Frontal cortex (tissue), 4 donors: ENCODE measurements around the gene TOPAZ1. TPM values are rescaled to one million over a fixed set of nuclear protein-coding genes. Genes with fewer than 3 reads are reported as not detected.
"Not testable (repeated sequence)": the region's sequence is repeated elsewhere in the genome, so short reads cannot be mapped to it uniquely, and the experiment has no call there.

Source experiments
- DNase-seq, 2 donors: peaks; one replicate each; pipeline ENCODE4 v3.0.0; 2012; ENCODE audit warnings: low spot score in 2 of 2
- FAIRE-seq: peaks from 2 replicates; lab custom pipeline; 2012; peaks lifted over from hg19 to GRCh38; lab: Jason Lieb, UNC
- total RNA-seq: library from RNA; depleted of rRNA; stranded (reverse); fragments of >200 nt; gene quantifications from one replicate; pipeline ENCODE4 v1.2.3, GENCODE V29; 2014
- donor health status: control.
- donor health status: control.
- donor health status: control.

TOPAZ1 gene
- total RNA-seq, 1 donor from 2014 or later: under 0.01 TPM

DNA sequence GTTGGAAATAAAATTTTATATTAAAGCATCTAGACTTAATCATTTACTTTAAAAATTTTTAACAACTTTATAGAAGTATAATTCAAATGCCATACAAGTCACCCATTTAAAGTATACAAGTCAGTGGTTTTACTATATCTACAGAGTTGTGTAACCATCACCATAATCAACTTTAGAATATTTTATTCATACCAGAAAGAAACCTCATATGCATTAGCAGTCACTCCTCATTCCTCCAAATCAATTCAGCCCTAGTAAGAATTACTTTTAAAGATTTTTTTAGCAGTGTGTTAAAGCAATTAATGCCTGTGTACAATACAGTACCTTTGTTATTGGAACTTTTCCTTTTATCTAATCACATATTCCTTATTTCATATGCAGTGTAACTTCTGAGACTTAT is 82.9 kb downstream of the TOPAZ1 start:
- FAIRE-seq: no peak
- DNase-seq: no peak

DNA sequence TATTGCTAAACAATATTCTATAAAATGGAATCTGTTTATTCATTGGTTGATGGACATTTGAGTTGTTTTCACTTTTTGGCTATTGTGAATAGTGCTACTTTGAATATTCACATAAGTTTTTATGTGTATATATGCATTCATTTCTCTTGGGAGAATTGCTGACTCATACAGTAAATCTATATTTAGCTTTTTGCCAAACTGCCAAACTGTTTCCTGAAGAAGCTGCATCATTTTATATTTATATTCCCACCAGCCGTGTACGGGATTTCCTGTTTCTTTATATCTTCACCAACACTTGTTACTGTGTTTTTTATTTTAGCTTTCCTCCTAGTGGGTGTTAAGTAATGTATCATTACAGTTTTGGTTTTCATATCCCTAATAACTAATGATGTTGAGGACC is 84.3 kb downstream of the TOPAZ1 start:
- no peak for FAIRE-seq
- no peak for DNase-seq

DNA sequence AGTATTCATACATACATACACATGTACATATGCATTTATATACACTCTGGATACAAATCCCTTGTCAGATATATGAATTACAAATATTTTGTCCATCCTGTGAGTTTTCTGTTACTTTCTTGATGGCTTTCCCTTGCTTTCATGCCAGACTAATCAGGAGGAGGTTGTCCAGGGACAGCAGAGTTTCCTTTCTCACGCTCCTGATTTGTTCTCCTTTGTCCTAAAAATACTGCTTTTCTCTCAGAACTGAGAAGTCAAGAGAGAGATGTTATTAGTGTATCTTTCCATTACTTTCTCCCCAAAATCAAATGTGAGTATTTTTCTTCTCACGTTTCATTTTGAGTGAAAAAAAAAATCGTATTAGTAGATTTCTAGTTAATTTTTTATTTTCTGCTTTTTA is 84.8 kb downstream of the TOPAZ1 start:
- DNase-seq (no peak), FAIRE-seq (no peak)

DNA sequence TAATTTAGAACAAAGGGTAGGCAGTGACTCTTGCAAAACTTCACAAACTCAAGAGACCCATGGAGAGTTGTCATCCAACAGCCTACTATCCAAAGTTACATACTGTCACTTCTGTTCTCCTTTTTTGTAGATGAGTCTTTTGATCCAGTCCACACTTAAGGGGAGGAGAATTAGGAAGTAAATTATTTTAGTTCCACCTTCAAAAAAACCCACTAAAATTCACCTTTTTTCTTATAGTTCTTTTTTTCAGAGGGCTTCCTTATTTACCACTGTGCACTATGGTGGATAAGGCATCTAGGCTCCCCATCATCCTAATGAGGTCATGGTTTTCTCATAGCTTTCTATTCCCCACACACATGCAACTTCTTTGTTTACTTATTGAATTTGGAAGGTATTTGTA is 88.3 kb downstream of the TOPAZ1 start:
- FAIRE-seq: no peak

GRCh38 chr3:44330444-44330843 is 88.8 kb downstream of the TOPAZ1 start:
- DNase-seq: no peak
- FAIRE-seq: no peak

More for the DNA sequence above, 88.3 kb downstream of the TOPAZ1 start:
- no peak for DNase-seq

GRCh38 chr3:44334326-44334725 is 92.6 kb downstream of the TOPAZ1 start:
- FAIRE-seq (no peak), DNase-seq (no peak)

DNA sequence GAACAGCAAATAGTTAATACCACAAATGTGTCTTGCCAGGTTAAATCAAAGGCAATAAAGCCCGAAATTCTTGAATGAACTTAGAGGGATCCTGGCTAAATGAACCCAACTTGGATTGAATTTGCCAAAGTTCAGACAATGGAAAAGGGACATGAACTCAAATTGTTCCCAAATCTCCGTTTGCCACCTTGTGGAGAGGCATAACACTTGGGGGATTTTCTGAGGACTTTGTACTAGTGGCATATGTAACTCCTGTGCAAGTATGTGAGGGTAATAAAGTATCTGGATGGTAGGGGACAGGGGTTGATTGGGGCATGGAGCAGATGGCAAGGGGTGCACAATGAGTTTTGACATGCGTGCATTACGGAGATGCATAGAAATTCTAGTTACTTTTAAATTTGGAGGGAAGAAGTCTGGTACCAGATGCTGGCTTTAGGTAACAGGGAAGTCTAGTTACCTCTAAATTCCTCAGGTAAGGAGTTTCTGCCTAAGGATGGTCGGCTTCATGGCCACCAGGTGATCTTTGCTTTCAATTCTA is 95.6 kb downstream of the TOPAZ1 start:
- DNase-seq (no peak), FAIRE-seq (no peak)

GRCh38 chr3:44338010-44338827 is 96.5 kb downstream of the TOPAZ1 start, which contains the start of gene TCAIM:
Gene TCAIM (plus strand): TSS chr3:44338766. CDS start chr3:44354783, 16,017 bp downstream.
- FAIRE-seq (no peak), DNase-seq (peak; percentile 87 to 93)

DNA sequence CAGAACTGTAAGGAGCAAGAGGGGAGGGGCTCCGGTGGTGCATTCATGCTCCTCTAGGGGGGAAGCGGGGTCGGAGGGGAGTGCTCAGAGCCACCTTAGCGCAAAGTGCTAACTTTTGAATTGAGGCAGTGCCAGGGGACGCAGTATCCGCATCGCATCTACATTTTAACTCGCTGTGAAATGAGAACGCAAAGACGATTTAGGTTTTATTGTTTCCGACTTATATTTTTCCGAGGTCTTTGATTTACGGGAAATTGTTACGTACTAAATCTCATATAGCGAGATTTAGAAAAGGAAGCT is 97.1 kb downstream of the TOPAZ1 start:
- FAIRE-seq (no peak), DNase-seq (no peak)

GRCh38 chr3:44339181-44340057 is 97.7 kb downstream of the TOPAZ1 start:
- no peak for FAIRE-seq
- no peak for DNase-seq

DNA sequence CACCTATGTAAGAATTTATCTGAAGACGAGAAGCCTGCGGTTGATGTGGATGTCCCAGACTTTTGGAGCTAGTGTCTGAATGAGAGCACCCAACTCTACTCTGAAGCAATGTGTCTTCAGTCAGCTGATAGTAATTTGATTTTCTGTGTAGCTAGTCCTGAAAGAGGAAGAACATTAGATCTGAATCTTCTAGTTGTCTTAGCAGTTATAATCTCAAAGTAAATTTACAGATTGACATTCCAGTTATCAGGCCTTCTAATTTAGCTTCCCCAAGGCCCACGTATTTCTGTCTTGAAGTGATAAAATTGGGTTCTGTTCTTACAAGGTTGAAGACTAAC is 98.3 kb downstream of the TOPAZ1 start:
- FAIRE-seq (no peak), DNase-seq (no peak)

DNA sequence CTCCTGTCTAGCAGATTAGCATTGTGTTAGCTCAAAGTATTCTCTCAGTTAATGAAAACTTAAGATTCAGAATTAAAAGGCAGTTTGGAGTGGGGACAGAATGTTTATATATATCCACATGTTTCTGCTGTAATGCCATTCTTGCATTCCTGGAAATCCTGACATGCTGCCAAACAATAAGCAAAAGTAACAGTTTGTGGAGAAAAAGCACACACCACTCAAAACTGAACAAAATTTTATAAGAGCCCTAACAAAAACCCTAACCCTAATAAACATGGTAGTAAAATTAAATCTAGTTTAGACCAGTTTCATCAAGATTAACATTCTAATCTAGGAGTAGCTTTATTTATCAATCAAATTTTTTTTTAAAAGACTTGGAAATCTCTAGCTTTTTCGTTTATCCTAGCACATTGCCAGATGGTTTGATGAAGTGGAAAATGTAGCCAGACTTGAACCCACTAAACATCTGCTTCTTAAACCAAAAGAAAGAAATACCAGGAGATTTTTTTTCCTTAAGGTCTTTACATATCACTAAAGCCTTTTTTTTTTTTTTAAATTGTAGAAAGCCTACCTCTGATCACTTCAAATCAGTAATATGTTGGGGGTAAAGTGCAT is 100.6 kb downstream of the TOPAZ1 start:
- DNase-seq: no peak
- no peak for FAIRE-seq

- no peak for FAIRE-seq
- no peak for DNase-seq
Observed at GRCh38 chr3:44343421-44343820, 101.7 kb downstream of the TOPAZ1 start.

- not testable (repeated sequence) for FAIRE-seq, DNase-seq
Observed at GRCh38 chr3:44346590-44346989, 104.9 kb downstream of the TOPAZ1 start.

GRCh38 chr3:44348993-44349392 is 107.3 kb downstream of the TOPAZ1 start:
- no peak for DNase-seq
- no peak for FAIRE-seq

- FAIRE-seq (no peak), DNase-seq (no peak)
Observed at GRCh38 chr3:44353355-44353924, 111.8 kb downstream of the TOPAZ1 start.

DNA sequence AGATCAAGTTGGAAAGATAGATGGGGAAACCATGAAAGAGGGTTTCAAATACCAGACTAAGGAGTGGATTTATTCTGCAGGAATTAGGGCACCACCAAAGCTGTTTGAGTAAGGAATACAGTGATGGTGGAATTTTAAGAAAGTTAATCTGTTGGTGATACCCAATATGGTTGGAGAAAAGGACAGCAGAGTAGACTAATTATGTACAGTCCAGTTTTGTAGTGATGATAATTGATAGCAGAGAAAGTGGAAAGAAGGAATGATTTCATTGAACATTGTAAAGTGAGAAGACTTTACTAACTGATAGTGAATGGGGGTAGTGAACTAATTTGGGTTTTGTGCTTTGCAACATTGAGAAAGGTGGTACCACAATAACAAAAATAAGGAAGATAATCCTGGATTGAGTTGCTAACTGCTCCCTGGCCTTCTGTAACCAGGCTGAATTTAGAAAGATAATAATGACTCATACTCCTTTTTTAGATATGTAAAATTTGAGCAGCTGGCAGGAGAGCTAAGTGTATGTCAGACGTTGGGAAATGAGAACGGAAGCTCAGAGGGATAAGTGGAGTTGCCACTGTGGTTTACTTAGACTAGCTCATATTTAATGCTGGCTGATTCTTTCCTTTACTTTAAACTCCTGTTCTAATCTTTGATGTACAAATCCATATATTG is 113.8 kb downstream of the TOPAZ1 start:
- no peak for FAIRE-seq
- DNase-seq: peak in 1 of 2 donors; percentile 28

DNA sequence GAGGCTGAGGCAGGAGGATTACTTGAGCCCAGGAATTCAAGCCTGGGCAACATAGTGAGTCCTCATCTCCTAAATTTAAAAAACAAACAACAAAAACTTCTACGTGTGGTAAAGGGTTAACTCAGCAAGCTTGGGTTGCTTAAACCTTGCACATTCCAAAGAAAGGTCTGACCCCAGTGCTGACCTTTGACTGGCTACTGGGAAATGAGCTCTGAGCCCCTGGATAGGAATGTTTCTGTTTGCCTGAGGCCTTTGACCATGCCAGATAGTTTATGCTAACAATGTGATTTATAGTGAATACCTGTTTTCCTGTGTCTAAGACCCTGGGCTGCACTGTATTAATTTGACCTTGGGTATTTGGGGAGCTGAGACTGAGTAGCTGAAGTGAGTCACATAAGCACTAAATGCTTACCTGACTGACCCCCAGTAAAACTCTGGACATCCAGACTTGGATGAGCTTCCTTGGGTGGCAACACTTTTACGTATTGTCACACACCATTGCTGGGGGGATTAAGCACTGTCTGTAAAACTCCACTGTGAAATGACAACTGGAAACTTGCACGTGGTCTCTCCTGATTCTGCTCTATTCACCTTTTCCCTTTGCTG is 117.6 kb downstream of the TOPAZ1 start:
- no peak for FAIRE-seq

GRCh38 chr3:44363591-44363990 is 121.9 kb downstream of the TOPAZ1 start:
- FAIRE-seq: no peak

More for the DNA sequence above, 117.6 kb downstream of the TOPAZ1 start:
- DNase-seq: no peak

More at GRCh38 chr3:44363591-44363990, 121.9 kb downstream of the TOPAZ1 start:
- no peak for DNase-seq
